K562 (cell line): ENCODE measurements around the gene IRF3. TPM values are rescaled to one million over a fixed set of nuclear protein-coding genes. Genes with fewer than 3 reads are reported as not detected.

Experiments used
- BRD4 ChIP-seq: fragments of 200-600 bp; sonication (generic); IDR thresholded peaks from 2 replicates; pipeline ENCODE4 v1.6.1; 2017; ENCODE audit warnings: inconsistent platforms
- DMBX1 ChIP-seq: fragments of 250-450 bp; sonication (Bioruptor Pico); IDR thresholded peaks from 2 replicates; pipeline ENCODE4 v1.8.0; 2022; ENCODE audit warnings: inconsistent platforms, mild to moderate bottlenecking, moderate library complexity, borderline replicate concordance
- MCM5 ChIP-seq: fragments of 450-650 bp; IDR thresholded peaks from 2 replicates; pipeline ENCODE4 v1.6.1; 2016; ENCODE audit warnings: low read depth
- PTTG1 ChIP-seq: fragments of 450-650 bp; IDR thresholded peaks from 2 replicates; pipeline ENCODE4 v1.6.1; 2016; ENCODE audit warnings: low read depth, mild to moderate bottlenecking, missing genetic modification characterization, missing compliant biosample characterization
- RB1 ChIP-seq: fragments of 450-650 bp; IDR thresholded peaks from 2 replicates; pipeline ENCODE4 v1.6.1; 2017; ENCODE audit warnings: low read depth, mild to moderate bottlenecking
- RBFOX2 ChIP-seq: fragments of 200-400 bp; formaldehyde crosslinking; IDR thresholded peaks from 2 replicates; pipeline ENCODE4 v1.6.1; 2017; ENCODE audit warnings: low read depth, mild to moderate bottlenecking, low read length, moderate library complexity
- ZFP30 ChIP-seq: fragments of 250-450 bp; sonication (Bioruptor Pico); IDR thresholded peaks from 2 replicates; pipeline ENCODE4 v1.8.0; 2022; ENCODE audit warnings: moderate library complexity, mild to moderate bottlenecking, inconsistent platforms, borderline replicate concordance
- ZNF197 ChIP-seq: fragments of 200-800 bp; sonication (Bioruptor generic); IDR thresholded peaks from 2 replicates; pipeline ENCODE4 v1.6.1; 2016; ENCODE audit warnings: low read depth, missing genetic modification characterization, missing compliant biosample characterization
- ZNF668 ChIP-seq: fragments of 250-450 bp; sonication (Bioruptor Pico); IDR thresholded peaks from 2 replicates; pipeline ENCODE4 v1.8.0; 2022; ENCODE audit warnings: mild to moderate bottlenecking, inconsistent platforms
- polyA plus RNA-seq, 8 experiments: library from polyadenylated mRNA; depleted of rRNA in 4 of 8; stranded (reverse) in 5 of 8; unstranded in 3 of 8; fragments of >200 nt; fragmentation: Nextera tagmentation in 2 of 8; fragmentation: Illumina TruSeq in 1 of 8; extraction: Ambion mirVana in 2 of 8; extraction: Trizol in 1 of 8; gene quantifications; 2 replicates each; pipeline versions ENCODE4 v1.2.1 to v1.2.3, GENCODE V29; 2011 to 2014; ENCODE audit warnings: inconsistent platforms in 1 of 8, missing spikeins in 1 of 8
- total RNA-seq, 7 experiments: library from RNA; depleted of rRNA in 6 of 7; stranded (reverse); fragments of >200 nt in 6 of 7; fragmentation: Illumina TruSeq in 2 of 7; extraction: Trizol in 2 of 7; gene quantifications; 2 replicates each; pipeline versions ENCODE4 v1.2.1 to v1.2.3, GENCODE V29; 2011 to 2021; ENCODE audit warnings: low replicate concordance in 1 of 7
- TF ChIP-seq, protein P1 (sequence below): fragments of 250-450 bp; sonication (Bioruptor Pico); IDR thresholded peaks from 2 replicates; pipeline ENCODE4 v1.8.0; 2022; ENCODE audit warnings: inconsistent platforms
- TF ChIP-seq, protein P2 (sequence below), 2 experiments: fragments of 450-650 bp in 1 of 2; sonication (generic) in 1 of 2; formaldehyde crosslinking in 1 of 2; IDR thresholded peaks; 2 replicates each; pipeline versions ENCODE4 v1.7.1 to v1.9.0; 2016 to 2022; ENCODE audit warnings: inconsistent platforms in 1 of 2, mild to moderate bottlenecking in 1 of 2, missing genetic modification reagents in 1 of 2
- TF ChIP-seq, protein P3 (sequence below): fragments of 150-350 bp; IDR thresholded peaks from 2 replicates; pipeline ENCODE4 v1.6.1; 2014; ENCODE audit warnings: low read depth, mild to moderate bottlenecking, low read length, borderline replicate concordance

The IRF3 gene
- total and polyA plus RNA-seq, 9 of the 15 experiments (the other 6 are each of a cell fraction or from before 2014, with no cell fraction given) = 7.5 to 145 (median 65.4) TPM

DNA sequence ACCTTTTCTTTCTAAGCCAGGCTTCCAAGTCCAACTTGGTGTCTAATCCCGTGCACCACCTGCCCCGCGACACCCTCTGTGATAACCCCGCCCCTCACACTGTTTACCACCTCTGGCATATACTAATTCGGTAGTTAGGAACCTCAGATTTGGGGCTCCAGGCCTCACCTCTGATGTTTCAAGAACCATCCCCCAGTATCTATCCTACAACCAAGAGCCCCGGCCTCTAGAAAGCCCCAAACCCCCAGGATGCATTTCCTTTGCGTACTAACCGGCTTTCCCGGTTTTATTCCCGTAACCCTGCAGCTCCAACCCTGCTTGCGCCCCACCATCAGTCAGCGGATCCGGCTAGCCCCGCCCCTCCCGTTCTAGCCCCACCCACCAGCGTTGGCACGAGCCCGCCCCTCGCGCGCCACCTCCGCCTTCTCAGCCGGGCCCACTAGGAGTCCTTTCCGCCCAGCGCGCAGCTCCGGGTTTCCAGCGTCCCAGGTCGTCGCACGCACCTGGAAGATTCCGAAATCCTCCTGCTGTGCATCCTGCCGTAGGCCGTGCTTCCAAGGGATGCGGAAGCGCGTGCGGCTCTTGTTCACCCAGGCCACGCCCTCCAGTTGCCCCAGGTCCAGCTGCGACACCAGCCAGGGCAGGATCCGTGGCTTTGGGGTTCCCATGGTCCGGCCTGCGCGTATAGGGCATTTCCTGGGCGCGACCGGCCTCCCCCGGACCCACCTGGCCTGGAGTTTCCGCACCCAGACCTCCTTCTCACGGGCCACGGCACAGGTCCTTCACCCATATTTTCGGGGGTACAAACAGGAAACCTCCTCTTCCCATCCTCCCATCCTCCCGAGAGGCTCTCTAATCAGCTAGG, 1.3 kb downstream of the IRF3 start (continued):
- TF ChIP-seq, protein P1, sequence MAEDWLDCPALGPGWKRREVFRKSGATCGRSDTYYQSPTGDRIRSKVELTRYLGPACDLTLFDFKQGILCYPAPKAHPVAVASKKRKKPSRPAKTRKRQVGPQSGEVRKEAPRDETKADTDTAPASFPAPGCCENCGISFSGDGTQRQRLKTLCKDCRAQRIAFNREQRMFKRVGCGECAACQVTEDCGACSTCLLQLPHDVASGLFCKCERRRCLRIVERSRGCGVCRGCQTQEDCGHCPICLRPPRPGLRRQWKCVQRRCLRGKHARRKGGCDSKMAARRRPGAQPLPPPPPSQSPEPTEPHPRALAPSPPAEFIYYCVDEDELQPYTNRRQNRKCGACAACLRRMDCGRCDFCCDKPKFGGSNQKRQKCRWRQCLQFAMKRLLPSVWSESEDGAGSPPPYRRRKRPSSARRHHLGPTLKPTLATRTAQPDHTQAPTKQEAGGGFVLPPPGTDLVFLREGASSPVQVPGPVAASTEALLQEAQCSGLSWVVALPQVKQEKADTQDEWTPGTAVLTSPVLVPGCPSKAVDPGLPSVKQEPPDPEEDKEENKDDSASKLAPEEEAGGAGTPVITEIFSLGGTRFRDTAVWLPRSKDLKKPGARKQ (CRISPR knock-in tag) = no peak
- TF ChIP-seq DMBX1 (CRISPR knock-in tag) (no peak), ZNF668 (no peak), MCM5 (no peak), ZFP30 (CRISPR knock-in tag) (no peak), RBFOX2 (peak; percentile 77), PTTG1 (tag) (no peak), RB1 (peak; percentile 43; the same call in 1 of the 2 replicates), BRD4 (no peak), ZNF197 (no peak)
- TF ChIP-seq, protein P2, sequence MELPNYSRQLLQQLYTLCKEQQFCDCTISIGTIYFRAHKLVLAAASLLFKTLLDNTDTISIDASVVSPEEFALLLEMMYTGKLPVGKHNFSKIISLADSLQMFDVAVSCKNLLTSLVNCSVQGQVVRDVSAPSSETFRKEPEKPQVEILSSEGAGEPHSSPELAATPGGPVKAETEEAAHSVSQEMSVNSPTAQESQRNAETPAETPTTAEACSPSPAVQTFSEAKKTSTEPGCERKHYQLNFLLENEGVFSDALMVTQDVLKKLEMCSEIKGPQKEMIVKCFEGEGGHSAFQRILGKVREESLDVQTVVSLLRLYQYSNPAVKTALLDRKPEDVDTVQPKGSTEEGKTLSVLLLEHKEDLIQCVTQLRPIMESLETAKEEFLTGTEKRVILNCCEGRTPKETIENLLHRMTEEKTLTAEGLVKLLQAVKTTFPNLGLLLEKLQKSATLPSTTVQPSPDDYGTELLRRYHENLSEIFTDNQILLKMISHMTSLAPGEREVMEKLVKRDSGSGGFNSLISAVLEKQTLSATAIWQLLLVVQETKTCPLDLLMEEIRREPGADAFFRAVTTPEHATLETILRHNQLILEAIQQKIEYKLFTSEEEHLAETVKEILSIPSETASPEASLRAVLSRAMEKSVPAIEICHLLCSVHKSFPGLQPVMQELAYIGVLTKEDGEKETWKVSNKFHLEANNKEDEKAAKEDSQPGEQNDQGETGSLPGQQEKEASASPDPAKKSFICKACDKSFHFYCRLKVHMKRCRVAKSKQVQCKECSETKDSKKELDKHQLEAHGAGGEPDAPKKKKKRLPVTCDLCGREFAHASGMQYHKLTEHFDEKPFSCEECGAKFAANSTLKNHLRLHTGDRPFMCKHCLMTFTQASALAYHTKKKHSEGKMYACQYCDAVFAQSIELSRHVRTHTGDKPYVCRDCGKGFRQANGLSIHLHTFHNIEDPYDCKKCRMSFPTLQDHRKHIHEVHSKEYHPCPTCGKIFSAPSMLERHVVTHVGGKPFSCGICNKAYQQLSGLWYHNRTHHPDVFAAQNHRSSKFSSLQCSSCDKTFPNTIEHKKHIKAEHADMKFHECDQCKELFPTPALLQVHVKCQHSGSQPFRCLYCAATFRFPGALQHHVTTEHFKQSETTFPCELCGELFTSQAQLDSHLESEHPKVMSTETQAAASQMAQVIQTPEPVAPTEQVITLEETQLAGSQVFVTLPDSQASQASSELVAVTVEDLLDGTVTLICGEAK (IDR thresholded peaks at IDR 0.05) = 0 out of 2 replicates have a peak, but pooled peaks have one; percentile 25
- TF ChIP-seq, protein P2 (CRISPR knock-in tag; IDR thresholded peaks at IDR 0.05) = no peak
- TF ChIP-seq, protein P3, sequence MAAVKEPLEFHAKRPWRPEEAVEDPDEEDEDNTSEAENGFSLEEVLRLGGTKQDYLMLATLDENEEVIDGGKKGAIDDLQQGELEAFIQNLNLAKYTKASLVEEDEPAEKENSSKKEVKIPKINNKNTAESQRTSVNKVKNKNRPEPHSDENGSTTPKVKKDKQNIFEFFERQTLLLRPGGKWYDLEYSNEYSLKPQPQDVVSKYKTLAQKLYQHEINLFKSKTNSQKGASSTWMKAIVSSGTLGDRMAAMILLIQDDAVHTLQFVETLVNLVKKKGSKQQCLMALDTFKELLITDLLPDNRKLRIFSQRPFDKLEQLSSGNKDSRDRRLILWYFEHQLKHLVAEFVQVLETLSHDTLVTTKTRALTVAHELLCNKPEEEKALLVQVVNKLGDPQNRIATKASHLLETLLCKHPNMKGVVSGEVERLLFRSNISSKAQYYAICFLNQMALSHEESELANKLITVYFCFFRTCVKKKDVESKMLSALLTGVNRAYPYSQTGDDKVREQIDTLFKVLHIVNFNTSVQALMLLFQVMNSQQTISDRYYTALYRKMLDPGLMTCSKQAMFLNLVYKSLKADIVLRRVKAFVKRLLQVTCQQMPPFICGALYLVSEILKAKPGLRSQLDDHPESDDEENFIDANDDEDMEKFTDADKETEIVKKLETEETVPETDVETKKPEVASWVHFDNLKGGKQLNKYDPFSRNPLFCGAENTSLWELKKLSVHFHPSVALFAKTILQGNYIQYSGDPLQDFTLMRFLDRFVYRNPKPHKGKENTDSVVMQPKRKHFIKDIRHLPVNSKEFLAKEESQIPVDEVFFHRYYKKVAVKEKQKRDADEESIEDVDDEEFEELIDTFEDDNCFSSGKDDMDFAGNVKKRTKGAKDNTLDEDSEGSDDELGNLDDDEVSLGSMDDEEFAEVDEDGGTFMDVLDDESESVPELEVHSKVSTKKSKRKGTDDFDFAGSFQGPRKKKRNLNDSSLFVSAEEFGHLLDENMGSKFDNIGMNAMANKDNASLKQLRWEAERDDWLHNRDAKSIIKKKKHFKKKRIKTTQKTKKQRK = no peak
